ENCODE measurements around the gene RBM11.
A peak's percentile ranks its signal among the peaks of the same experiment; 100 is the strongest.
"Not testable (repeated sequence)": the region's sequence is repeated elsewhere in the genome, so short reads cannot be mapped to it uniquely, and the experiment has no call there.

Gene RBM11, protein sequence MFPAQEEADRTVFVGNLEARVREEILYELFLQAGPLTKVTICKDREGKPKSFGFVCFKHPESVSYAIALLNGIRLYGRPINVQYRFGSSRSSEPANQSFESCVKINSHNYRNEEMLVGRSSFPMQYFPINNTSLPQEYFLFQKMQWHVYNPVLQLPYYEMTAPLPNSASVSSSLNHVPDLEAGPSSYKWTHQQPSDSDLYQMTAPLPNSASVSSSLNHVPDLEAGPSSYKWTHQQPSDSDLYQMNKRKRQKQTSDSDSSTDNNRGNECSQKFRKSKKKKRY

DNA sequence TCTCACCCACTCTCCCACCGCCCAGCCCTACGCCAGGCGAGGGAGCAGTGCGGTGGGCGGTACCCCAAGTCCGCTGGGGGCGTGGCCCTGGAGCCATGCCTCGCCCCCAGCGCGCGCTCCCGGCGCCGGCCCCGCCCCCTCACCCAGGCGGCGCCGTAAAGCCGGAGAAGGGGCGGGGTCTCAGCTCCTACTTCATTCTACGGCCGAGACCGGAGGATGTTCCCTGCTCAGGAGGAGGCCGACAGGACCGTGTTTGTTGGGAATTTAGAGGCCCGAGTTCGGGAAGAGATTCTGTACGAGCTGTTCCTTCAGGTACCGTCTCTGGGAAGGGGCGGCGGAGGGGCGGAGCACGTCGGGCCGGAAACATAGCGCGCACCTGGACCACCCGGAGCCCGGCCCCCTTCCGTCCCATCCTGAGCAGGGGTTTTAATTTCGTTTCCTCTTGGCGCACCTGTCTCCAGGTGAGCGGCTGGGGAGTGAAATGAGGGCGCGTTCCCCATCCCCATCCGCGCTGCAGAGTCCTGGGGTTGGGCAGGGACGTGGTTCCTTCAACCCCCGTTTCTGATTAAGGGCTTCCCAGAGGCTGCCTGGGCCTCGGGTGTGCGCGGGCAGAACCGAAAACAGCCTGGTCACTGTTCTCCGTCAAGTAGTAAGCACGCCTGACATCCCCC, at the start of gene RBM11:
Gene RBM11 (plus strand): TSS at position 187 of the 671 bp plus-strand sequence. CDS start 30 bp downstream, at position 217.
- DNase-seq (ENCODE audit: low spot score) = no peak
- H3K27ac ChIP-seq = no peak within 1 kb of the TSS
- peak within 1 kb of the TSS; percentile 75 for H3K4me3 ChIP-seq
- TF ChIP-seq CTCF (IDR thresholded peaks at IDR 0.05) = no peak

DNA sequence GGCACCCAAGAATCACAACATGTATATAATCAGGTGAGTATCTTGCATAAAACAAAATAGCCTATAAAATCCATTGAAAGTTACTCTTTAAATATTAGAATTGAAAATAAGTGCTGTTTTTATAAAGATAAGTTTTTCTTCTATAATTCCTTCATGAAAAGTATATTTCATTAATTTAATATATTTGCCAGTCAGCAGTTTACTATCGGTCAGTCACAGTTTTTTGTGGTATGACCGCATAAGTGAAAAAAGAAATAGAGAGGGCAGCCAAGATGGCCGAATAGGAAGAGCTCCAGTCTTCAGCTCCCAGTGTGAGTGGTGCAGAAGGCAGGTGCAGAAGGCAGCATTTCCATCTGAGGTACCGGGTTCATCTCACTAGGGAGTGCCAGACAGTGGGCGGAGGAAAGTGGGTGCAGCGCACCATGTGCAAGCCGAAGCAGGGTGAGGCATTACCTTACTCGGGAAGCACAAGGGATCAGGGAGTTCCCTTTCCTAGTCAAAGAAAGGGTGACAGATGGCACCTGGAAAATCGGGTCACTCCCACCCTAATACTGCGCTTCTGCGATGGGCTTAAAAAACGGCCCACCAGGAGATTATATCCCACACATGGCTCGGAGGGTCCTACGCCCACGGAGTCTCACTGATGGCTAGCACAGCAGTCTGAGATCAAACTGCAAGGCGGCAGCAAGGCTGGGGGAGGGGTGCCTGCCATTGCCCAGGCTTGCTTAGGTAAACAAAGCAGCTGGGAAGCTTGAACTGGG, 49.3 kb upstream of the RBM11 start:
- DNase-seq (ENCODE audit: low spot score); H3K4me3 ChIP-seq; H3K27ac ChIP-seq: not testable (repeated sequence)

- Histone ChIP-seq H3K27ac (no peak overlapping the region), H3K4me3 (no peak overlapping the region)
- no peak for DNase-seq (ENCODE audit: low spot score)
- no peak for TF ChIP-seq CTCF (IDR thresholded peaks at IDR 0.05)
Measured at GRCh38 chr21:14206222-14206621, 9.7 kb upstream of the RBM11 start.

GRCh38 chr21:14210738-14211137, 5.2 kb upstream of the RBM11 start, which contains the start of gene LIPI:
Gene LIPI (minus strand): TSS chr21:14210955. CDS start chr21:14210845, 110 bp downstream.
- TF ChIP-seq CTCF (IDR thresholded peaks at IDR 0.05) = no peak
- H3K27ac ChIP-seq = no peak within 1 kb of the TSS
- H3K4me3 ChIP-seq = no peak within 1 kb of the TSS
- no peak for DNase-seq (ENCODE audit: low spot score)

- no peak for DNase-seq (ENCODE audit: low spot score)
- no peak for TF ChIP-seq CTCF (IDR thresholded peaks at IDR 0.05)
- H3K4me3 ChIP-seq = no peak overlapping the region
- H3K27ac ChIP-seq = no peak overlapping the region
Measured at GRCh38 chr21:14213164-14213563, 2.8 kb upstream of the RBM11 start.

DNA sequence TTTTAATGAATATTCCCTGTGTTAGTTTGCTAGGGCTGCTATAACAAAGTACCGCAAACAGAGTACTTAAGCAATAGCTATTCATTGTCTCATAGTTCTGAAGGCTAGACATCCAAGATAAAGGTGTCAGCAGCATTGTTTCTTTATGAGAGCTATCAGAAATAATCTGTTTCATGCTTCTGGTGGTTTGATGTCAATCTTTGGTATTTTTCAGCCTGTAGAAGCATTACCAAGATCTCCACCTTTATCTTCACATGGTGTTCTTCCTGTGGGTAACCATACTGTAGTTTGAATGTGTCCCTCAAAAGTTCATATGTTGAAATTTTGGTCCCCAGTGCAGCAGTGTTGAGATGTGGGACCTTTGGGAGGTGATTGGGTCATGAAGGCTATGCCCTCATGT, 7.4 kb downstream of the RBM11 start:
- Histone ChIP-seq H3K4me3 (no peak overlapping the region), H3K27ac (no peak overlapping the region)
- no peak for DNase-seq (ENCODE audit: low spot score)
- TF ChIP-seq CTCF (IDR thresholded peaks at IDR 0.05) = no peak

GRCh38 chr21:14229399-14229798, 13.4 kb downstream of the RBM11 start:
- no peak for TF ChIP-seq CTCF (IDR thresholded peaks at IDR 0.05)
- H3K4me3 ChIP-seq = no peak overlapping the region
- H3K27ac ChIP-seq = no peak overlapping the region
- no peak for DNase-seq (ENCODE audit: low spot score)

Measured in coronary artery (tissue), 2 donors.